K562 (cell line): ENCODE measurements around the gene ABLIM2. TPM values are rescaled to one million over a fixed set of nuclear protein-coding genes. Genes with fewer than 3 reads are reported as not detected.

Source experiments
- ATAC-seq: fragments of 200-7000 bp; cut with Tn5 transposase; 3 replicates; pipeline ENCODE4 v1.9.1; 2020; ENCODE audit warnings: moderate library complexity
- BruUV-seq: library from RNA; stranded (reverse); fragments of 400-500 nt; replicated peaks from 2 replicates; lab custom pipeline; 2021; lab: Mats Ljungman, UMichigan
- CTCF ChIA-PET: fragments of 300-600 bp; formaldehyde crosslinking; extraction: SDS; loops from one replicate; lab custom pipeline; 2021; ENCODE audit warnings: low intra/inter-chr PET ratio; lab: Yijun Ruan, JAX
- POLR2A ChIA-PET: fragments of 300-600, 350-650 bp; sonication (Branson Sonifier 250); formaldehyde crosslinking; extraction: SDS; loops from one replicate; lab custom pipeline; 2021; ENCODE audit warnings: antibody characterized with exemption, inconsistent platforms; lab: Yijun Ruan, JAX
- DNase-seq, 4 experiments: peaks; one replicate each; pipeline versions ENCODE4 v3.0.0 to v3.0.0-alpha.2; 2011 to 2018; ENCODE audit warnings: low spot score in 3 of 4, mixed read lengths in 3 of 4; ENCODE audit errors: extremely low read depth in 1 of 4
- FAIRE-seq: peaks from 2 replicates; lab custom pipeline; 2011; peaks lifted over from hg19 to GRCh38; lab: Jason Lieb, UNC
- H2AFZ ChIP-seq: 2 replicates; pipeline ENCODE4 v1.6.0; 2011; ENCODE audit warnings: low read depth, low read length, control low read depth, inconsistent platforms
- H3K27ac ChIP-seq: fragments of 200-600 bp; 3 replicates; pipeline ENCODE4 v1.8.0; 2011; ENCODE audit warnings: low read depth, mild to moderate bottlenecking, control low read depth, inconsistent platforms, low read length, moderate library complexity, mixed read lengths; ENCODE audit errors: extremely low read depth
- H3K27me3 ChIP-seq, 2 experiments: fragments of 300-600 bp in 1 of 2; 2 replicates in 1 of 2; 3 replicates in 1 of 2; pipeline versions ENCODE4 v1.6.0 to v1.8.0; 2011; ENCODE audit warnings: inconsistent platforms in 2 of 2, low read length in 2 of 2, mild to moderate bottlenecking in 1 of 2, mixed read lengths in 1 of 2, moderate library complexity in 1 of 2; ENCODE audit not compliant: control insufficient read depth in 2 of 2, insufficient read depth in 2 of 2
- H3K36me3 ChIP-seq: fragments of 300-600 bp; 3 replicates; pipeline ENCODE4 v1.8.0; 2011; ENCODE audit warnings: mild to moderate bottlenecking, low read length, inconsistent platforms; ENCODE audit not compliant: control insufficient read depth, insufficient read depth
- H3K4me1 ChIP-seq, 2 experiments: fragments of 200-600 bp in 1 of 2; replicated peaks in 1 of 2; 2 replicates in 1 of 2; 3 replicates in 1 of 2; pipeline versions ENCODE4 v1.5.1 to v1.8.0; 2011; ENCODE audit warnings: inconsistent platforms in 2 of 2, low read length in 2 of 2, mild to moderate bottlenecking in 1 of 2, mixed read lengths in 1 of 2, moderate library complexity in 1 of 2; ENCODE audit not compliant: control insufficient read depth in 2 of 2, insufficient read depth in 2 of 2
- H3K4me2 ChIP-seq: 2 replicates; pipeline ENCODE4 v1.6.1; 2011; ENCODE audit warnings: low read length, control low read depth, inconsistent platforms, mixed read lengths; ENCODE audit not compliant: insufficient read depth
- H3K4me3 ChIP-seq: fragments of 200-600 bp; sonication (generic), shearing (Covaris generic); 2 replicates; pipeline ENCODE4 v1.5.1; 2016; ENCODE audit warnings: control low read depth, inconsistent platforms
- H3K79me2 ChIP-seq: fragments of 200-600 bp; 3 replicates; pipeline ENCODE4 v1.8.0; 2011; ENCODE audit warnings: low read length, inconsistent platforms; ENCODE audit not compliant: control insufficient read depth, insufficient read depth
- H3K9ac ChIP-seq, 2 experiments: 2 replicates each; pipeline versions ENCODE4 v1.6.0 to v1.6.1; 2011; ENCODE audit warnings: low read depth in 2 of 2, low read length in 2 of 2, control low read depth in 1 of 2, inconsistent platforms in 1 of 2, mild to moderate bottlenecking in 1 of 2, mixed read lengths in 1 of 2; ENCODE audit not compliant: insufficient read depth in 1 of 2
- H3K9me1 ChIP-seq: one replicate; pipeline ENCODE4 v1.6.0; 2011; ENCODE audit warnings: inconsistent platforms, mild to moderate bottlenecking, low read length, moderate library complexity; ENCODE audit not compliant: control insufficient read depth, insufficient read depth
- H3K9me3 ChIP-seq: replicated peaks from 2 replicates; pipeline ENCODE4 v1.5.1; 2011; ENCODE audit warnings: low read depth, low read length, inconsistent platforms; ENCODE audit not compliant: control insufficient read depth, insufficient read depth
- H4K20me1 ChIP-seq: replicated peaks from 2 replicates; pipeline ENCODE4 v1.6.1; 2011; ENCODE audit warnings: low read length, inconsistent platforms, mixed read lengths; ENCODE audit not compliant: control insufficient read depth, insufficient read depth
- DDX20 ChIP-seq: fragments of 450-650 bp; IDR thresholded peaks from 2 replicates; pipeline ENCODE4 v1.6.1; 2016; ENCODE audit warnings: missing genetic modification characterization, low read depth, mild to moderate bottlenecking, missing compliant biosample characterization, moderate library complexity
- ETS2 ChIP-seq: IDR thresholded peaks from 2 replicates; pipeline ENCODE4 v1.6.1; 2016; ENCODE audit warnings: borderline replicate concordance, missing genetic modification characterization, mild to moderate bottlenecking, moderate library complexity, missing compliant biosample characterization; ENCODE audit not compliant: poor library complexity, severe bottlenecking
- FOS ChIP-seq: IDR thresholded peaks from 3 replicates; pipeline ENCODE4 v1.6.1; 2011; ENCODE audit not compliant: insufficient read length; ENCODE audit errors: extremely low read depth
- FOXA3 ChIP-seq, 2 experiments: fragments of 450-650 bp in 1 of 2; sonication (generic) in 1 of 2; formaldehyde crosslinking; IDR thresholded peaks in 1 of 2; conservative IDR thresholded peaks in 1 of 2; 2 replicates each; pipeline versions ENCODE4 v1.4.0 to v1.8.0; 2020 to 2022; ENCODE audit warnings: mild to moderate bottlenecking in 2 of 2, missing genetic modification reagents in 1 of 2
- MTA1 ChIP-seq: fragments of 450-650 bp; IDR thresholded peaks from 2 replicates; pipeline ENCODE4 v1.6.1; 2017; ENCODE audit warnings: borderline replicate concordance
- SAFB ChIP-seq: fragments of 200-400 bp; formaldehyde crosslinking; IDR thresholded peaks from 2 replicates; pipeline ENCODE4 v1.6.1; 2017; ENCODE audit warnings: low read depth, low read length, borderline replicate concordance
- SUPT5H ChIP-seq: fragments of 450-650 bp; IDR thresholded peaks from 2 replicates; pipeline ENCODE4 v1.6.1; 2016
- U2AF2 ChIP-seq: fragments of 200-400 bp; formaldehyde crosslinking; optimal IDR thresholded peaks from 2 replicates; pipeline ENCODE3; 2017; ENCODE audit warnings: low read depth, mild to moderate bottlenecking, low read length
- WGBS: fragments of 100-300 bp; shearing (Covaris generic); methylation state at CpG from one replicate; pipeline ENCODE4 v1.1.6; 2016; ENCODE audit warnings: low coverage, mixed read lengths; ENCODE audit not compliant: insufficient coverage; ENCODE audit errors: missing lambda C conversion rate; 5-methylcytosine and 5-hydroxymethylcytosine counted together
- in situ Hi-C: fragments of 300-500 bp; cut with MboI; formaldehyde crosslinking; loops from 4 replicates; pipeline ENCODE4 v1.15.0; 2018; ENCODE audit warnings: inconsistent platforms, mixed read lengths
- intact Hi-C: fragments of 100-400 bp; cut with micrococcal nuclease; formaldehyde crosslinking; loops from 2 replicates; pipeline ENCODE4 v1.14.2; 2022
- polyA plus RNA-seq, 8 experiments: library from polyadenylated mRNA; depleted of rRNA in 4 of 8; stranded (reverse) in 5 of 8; unstranded in 3 of 8; fragments of >200 nt; fragmentation: Nextera tagmentation in 2 of 8; fragmentation: Illumina TruSeq in 1 of 8; extraction: Ambion mirVana in 2 of 8; extraction: Trizol in 1 of 8; gene quantifications; 2 replicates each; pipeline versions ENCODE4 v1.2.1 to v1.2.3, GENCODE V29; 2011 to 2014; ENCODE audit warnings: inconsistent platforms in 1 of 8, missing spikeins in 1 of 8
- total RNA-seq, 7 experiments: library from RNA; depleted of rRNA in 6 of 7; stranded (reverse); fragments of >200 nt in 6 of 7; fragmentation: Illumina TruSeq in 2 of 7; extraction: Trizol in 2 of 7; gene quantifications; 2 replicates each; pipeline versions ENCODE4 v1.2.1 to v1.2.3, GENCODE V29; 2011 to 2021; ENCODE audit warnings: low replicate concordance in 1 of 7
- TF ChIP-seq, protein P1 (sequence below): fragments of 250-450 bp; sonication (Bioruptor Pico); IDR thresholded peaks from 2 replicates; pipeline ENCODE4 v1.8.0; 2022; ENCODE audit warnings: inconsistent platforms
- TF ChIP-seq, protein P2 (sequence below): fragments of 250-450 bp; sonication (Bioruptor Pico); IDR thresholded peaks from 2 replicates; pipeline ENCODE4 v1.5.0; 2022; ENCODE audit warnings: mild to moderate bottlenecking

Gene ABLIM2
- total and polyA plus RNA-seq, 9 of the 15 experiments (the other 6 are each of a cell fraction or from before 2014, with no cell fraction given) = not detected

GRCh38 chr4:8061573-8061972 is 97.0 kb downstream of the ABLIM2 start (continued):
- no peak for TF ChIP-seq U2AF2

- in situ Hi-C loops = no loop called here
- H3K4me3 ChIP-seq = no peak overlapping the region
- H3K9me1 ChIP-seq = no peaks in the 10 kb centered on the region
- no peaks in the 10 kb centered on the region for H3K36me3 ChIP-seq
- H4K20me1 ChIP-seq = no peaks in the 10 kb centered on the region
- no peak overlapping the region for H3K27ac ChIP-seq
- H3K4me2 ChIP-seq = no peak overlapping the region
- no peak overlapping the region for H2AFZ ChIP-seq
- H3K4me1 ChIP-seq = no peaks in the 10 kb centered on the region
- no peaks in the 10 kb centered on the region for H3K79me2 ChIP-seq
- POLR2A ChIA-PET = no interaction called here
- no peak for FAIRE-seq
- intact Hi-C loops = no loop called here
- H3K27me3 ChIP-seq = peaks cover 12 to 33% of the 10 kb centered on the region in 2 experiments; a peak in 3 of 5 replicates
- no peak overlapping the region for H3K9ac ChIP-seq
- DNase-seq = no peak
- WGBS = 0% methylated on average over 7 of the region's 7 CpGs
- TF ChIP-seq, protein P1, sequence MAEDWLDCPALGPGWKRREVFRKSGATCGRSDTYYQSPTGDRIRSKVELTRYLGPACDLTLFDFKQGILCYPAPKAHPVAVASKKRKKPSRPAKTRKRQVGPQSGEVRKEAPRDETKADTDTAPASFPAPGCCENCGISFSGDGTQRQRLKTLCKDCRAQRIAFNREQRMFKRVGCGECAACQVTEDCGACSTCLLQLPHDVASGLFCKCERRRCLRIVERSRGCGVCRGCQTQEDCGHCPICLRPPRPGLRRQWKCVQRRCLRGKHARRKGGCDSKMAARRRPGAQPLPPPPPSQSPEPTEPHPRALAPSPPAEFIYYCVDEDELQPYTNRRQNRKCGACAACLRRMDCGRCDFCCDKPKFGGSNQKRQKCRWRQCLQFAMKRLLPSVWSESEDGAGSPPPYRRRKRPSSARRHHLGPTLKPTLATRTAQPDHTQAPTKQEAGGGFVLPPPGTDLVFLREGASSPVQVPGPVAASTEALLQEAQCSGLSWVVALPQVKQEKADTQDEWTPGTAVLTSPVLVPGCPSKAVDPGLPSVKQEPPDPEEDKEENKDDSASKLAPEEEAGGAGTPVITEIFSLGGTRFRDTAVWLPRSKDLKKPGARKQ (CRISPR knock-in tag) = no peak
- TF ChIP-seq FOXA3 (CRISPR knock-in tag; conservative IDR thresholded peaks at IDR 0.05 in 1 of 2, IDR thresholded peaks at IDR 0.05 in 1 of 2) (no peak), MTA1 (no peak), DDX20 (tag) (no peak), FOS (no peak), SAFB (no peak), SUPT5H (no peak), ETS2 (no peak)
- TF ChIP-seq, protein P2, sequence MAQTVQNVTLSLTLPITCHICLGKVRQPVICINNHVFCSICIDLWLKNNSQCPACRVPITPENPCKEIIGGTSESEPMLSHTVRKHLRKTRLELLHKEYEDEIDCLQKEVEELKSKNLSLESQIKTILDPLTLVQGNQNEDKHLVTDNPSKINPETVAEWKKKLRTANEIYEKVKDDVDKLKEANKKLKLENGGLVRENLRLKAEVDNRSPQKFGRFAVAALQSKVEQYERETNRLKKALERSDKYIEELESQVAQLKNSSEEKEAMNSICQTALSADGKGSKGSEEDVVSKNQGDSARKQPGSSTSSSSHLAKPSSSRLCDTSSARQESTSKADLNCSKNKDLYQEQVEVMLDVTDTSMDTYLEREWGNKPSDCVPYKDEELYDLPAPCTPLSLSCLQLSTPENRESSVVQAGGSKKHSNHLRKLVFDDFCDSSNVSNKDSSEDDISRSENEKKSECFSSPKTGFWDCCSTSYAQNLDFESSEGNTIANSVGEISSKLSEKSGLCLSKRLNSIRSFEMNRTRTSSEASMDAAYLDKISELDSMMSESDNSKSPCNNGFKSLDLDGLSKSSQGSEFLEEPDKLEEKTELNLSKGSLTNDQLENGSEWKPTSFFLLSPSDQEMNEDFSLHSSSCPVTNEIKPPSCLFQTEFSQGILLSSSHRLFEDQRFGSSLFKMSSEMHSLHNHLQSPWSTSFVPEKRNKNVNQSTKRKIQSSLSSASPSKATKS (CRISPR knock-in tag) = no peak
- no peaks in the 10 kb centered on the region for H3K9me3 ChIP-seq
- no TSS peak for BruUV-seq
- CTCF ChIA-PET = no interaction called here
- no peak for ATAC-seq
Observed at GRCh38 chr4:8061145-8061544, 97.5 kb downstream of the ABLIM2 start.
